ENCODE measurements around the gene MAGEB17. TPM values are rescaled to one million over a fixed set of nuclear protein-coding genes. Genes with fewer than 3 reads are reported as not detected.

MAGEB17 gene
- total and polyA plus RNA-seq, 8 donors, result 0.08 TPM; not detected in 7

- no peak for DNase-seq
- Histone ChIP-seq H3K27ac (no peak overlapping the region), H3K9me3 (no peaks in the 10 kb centered on the region), H3K27me3 (no peaks in the 10 kb centered on the region), H3K36me3 (no peaks in the 10 kb centered on the region), H3K4me3 (no peak overlapping the region), H3K4me1 (no peaks in the 10 kb centered on the region)
- intact Hi-C loops (cut with DNase I; ENCODE audit: low total_unique reads), result no loop called here
- TF ChIP-seq CTCF (IDR thresholded peaks at IDR 0.05) (no peak), POLR2A (IDR thresholded peaks at IDR 0.05) (no peak), POLR2AphosphoS5 (IDR thresholded peaks at IDR 0.05) (no peak), EP300 (IDR thresholded peaks at IDR 0.05) (no peak)
- 74 to 79% (median 76%) methylated on average over 4 of the region's 4 CpGs for WGBS, 5 donors
Measured at GRCh38 chrX:16208601-16209000, 41.3 kb downstream of the MAGEB17 start.

GRCh38 chrX:16210061-16210460 lies 42.8 kb downstream of the MAGEB17 start:
- no peaks in the 10 kb centered on the region for H3K27me3 ChIP-seq
- intact Hi-C loops (cut with DNase I; ENCODE audit: low total_unique reads), result no loop called here
- TF ChIP-seq EP300 (IDR thresholded peaks at IDR 0.05) (no peak), CTCF (IDR thresholded peaks at IDR 0.05) (no peak), POLR2A (IDR thresholded peaks at IDR 0.05) (no peak), POLR2AphosphoS5 (IDR thresholded peaks at IDR 0.05) (no peak)
- 86 to 90% (median 89%) methylated on average over 3 of the region's 3 CpGs for WGBS, 5 donors
- no peaks in the 10 kb centered on the region for H3K9me3 ChIP-seq
- no peak overlapping the region for H3K4me3 ChIP-seq
- H3K36me3 ChIP-seq, result no peaks in the 10 kb centered on the region
- no peak overlapping the region for H3K27ac ChIP-seq
- H3K4me1 ChIP-seq, result no peaks in the 10 kb centered on the region
- DNase-seq, result no peak

- Histone ChIP-seq H3K9me3 (no peaks in the 10 kb centered on the region), H3K4me3 (no peak overlapping the region), H3K4me1 (no peaks in the 10 kb centered on the region), H3K27me3 (no peaks in the 10 kb centered on the region), H3K27ac (no peak overlapping the region), H3K36me3 (no peaks in the 10 kb centered on the region)
- TF ChIP-seq EP300 (IDR thresholded peaks at IDR 0.05) (no peak), POLR2AphosphoS5 (IDR thresholded peaks at IDR 0.05) (no peak), CTCF (IDR thresholded peaks at IDR 0.05) (no peak), POLR2A (IDR thresholded peaks at IDR 0.05) (no peak)
- intact Hi-C loops (cut with DNase I; ENCODE audit: low total_unique reads), result no loop called here
- 60 to 73% (median 65%) methylated on average over 2 of the region's 2 CpGs for WGBS, 5 donors
- DNase-seq, result no peak
Measured at GRCh38 chrX:16212024-16212423, 44.7 kb downstream of the MAGEB17 start.

GRCh38 chrX:16212436-16212835 lies 45.2 kb downstream of the MAGEB17 start:
- intact Hi-C loops (cut with DNase I; ENCODE audit: low total_unique reads), result no loop called here
- Histone ChIP-seq H3K27me3 (no peaks in the 10 kb centered on the region), H3K9me3 (no peaks in the 10 kb centered on the region), H3K4me3 (no peak overlapping the region), H3K4me1 (no peaks in the 10 kb centered on the region), H3K27ac (no peak overlapping the region), H3K36me3 (no peaks in the 10 kb centered on the region)
- DNase-seq, result peak in 1 of 2 donors; percentile 22
- TF ChIP-seq EP300 (IDR thresholded peaks at IDR 0.05) (no peak), POLR2AphosphoS5 (IDR thresholded peaks at IDR 0.05) (no peak), POLR2A (IDR thresholded peaks at IDR 0.05) (no peak), CTCF (IDR thresholded peaks at IDR 0.05) (no peak)

Measured in stomach (tissue), 9 donors.